OCI-LY1 (cell line): ENCODE measurements around the gene CD247.

Source experiments
- H2AFZ ChIP-seq: fragments of 200-600 bp; sonication (generic), shearing (Covaris generic); 2 replicates; pipeline ENCODE4 v1.6.0; 2014; ENCODE audit warnings: antibody characterized with exemption, mild to moderate bottlenecking, low read length
- H3F3A ChIP-seq: fragments of 200-600 bp; sonication (generic), shearing (Covaris generic); 2 replicates; pipeline ENCODE4 v1.6.0; 2014; ENCODE audit warnings: mild to moderate bottlenecking, antibody characterized with exemption, low read length, moderate library complexity; ENCODE audit not compliant: insufficient read depth
- H3K27ac ChIP-seq: fragments of 200-600 bp; sonication (generic); 2 replicates; pipeline ENCODE4 v1.5.1; 2014; ENCODE audit warnings: low read length, mixed run types, mild to moderate bottlenecking, low read depth; ENCODE audit not compliant: poor library complexity, severe bottlenecking
- H3K27me3 ChIP-seq: fragments of 200-600 bp; sonication (generic); 2 replicates; pipeline ENCODE4 v1.6.0; 2014; ENCODE audit warnings: antibody characterized with exemption, mild to moderate bottlenecking, low read length, moderate library complexity; ENCODE audit not compliant: insufficient read depth
- H3K36me3 ChIP-seq: fragments of 200-600 bp; sonication (generic); 2 replicates; pipeline ENCODE4 v1.6.1; 2014; ENCODE audit warnings: mild to moderate bottlenecking, antibody characterized with exemption, low read length, moderate library complexity, mixed read lengths; ENCODE audit not compliant: insufficient read depth
- H3K4me1 ChIP-seq: fragments of 200-600 bp; sonication (generic); 2 replicates; pipeline ENCODE4 v1.5.1; 2014; ENCODE audit warnings: mild to moderate bottlenecking, low read length, moderate library complexity; ENCODE audit not compliant: insufficient read depth, severe bottlenecking
- H3K4me2 ChIP-seq: fragments of 200-600 bp; sonication (generic), shearing (Covaris generic); 2 replicates; pipeline ENCODE4 v1.6.1; 2014; ENCODE audit warnings: low read length
- H3K4me3 ChIP-seq: fragments of 200-600 bp; sonication (generic); 2 replicates; pipeline ENCODE4 v1.5.1; 2014; ENCODE audit warnings: low read length, low read depth, mild to moderate bottlenecking, mixed read lengths; ENCODE audit not compliant: poor library complexity, severe bottlenecking
- H3K79me2 ChIP-seq: fragments of 200-600 bp; shearing (Covaris generic); 2 replicates; pipeline ENCODE4 v1.6.1; 2016; ENCODE audit warnings: mixed run types, low read length, mixed read lengths; ENCODE audit not compliant: insufficient read depth
- H3K9ac ChIP-seq: fragments of 200-600 bp; sonication (generic), shearing (Covaris generic); 2 replicates; pipeline ENCODE4 v1.6.1; 2014; ENCODE audit warnings: mild to moderate bottlenecking, low read length, mixed read lengths
- H3K9me2 ChIP-seq: fragments of 200-600 bp; sonication (generic), shearing (Covaris generic); 2 replicates; pipeline ENCODE4 v1.6.1; 2014; ENCODE audit warnings: low read depth, mild to moderate bottlenecking, low read length, mixed read lengths
- H3K9me3 ChIP-seq: fragments of 200-600 bp; shearing (Covaris generic); 2 replicates; pipeline ENCODE4 v1.6.1; 2014; ENCODE audit warnings: low read length, mixed read lengths
- H4K20me1 ChIP-seq: fragments of 200-600 bp; sonication (generic), shearing (Covaris generic); 2 replicates; pipeline ENCODE4 v1.6.0; 2016; ENCODE audit warnings: mild to moderate bottlenecking, low read length; ENCODE audit not compliant: insufficient read depth
- CTCF ChIP-seq: fragments of 200-600 bp; sonication (generic), shearing (Covaris generic); IDR thresholded peaks from 2 replicates; pipeline ENCODE4 v1.5.1; 2017; ENCODE audit warnings: mild to moderate bottlenecking, antibody characterized with exemption, low read length, moderate library complexity, mixed read lengths
- EZH2 ChIP-seq: fragments of 200-600 bp; sonication (generic), shearing (Covaris generic); IDR thresholded peaks from 2 replicates; pipeline ENCODE4 v1.8.0; 2017; ENCODE audit warnings: borderline replicate concordance, mixed run types, mild to moderate bottlenecking, antibody characterized with exemption, low read length, moderate library complexity, mixed read lengths

CD247 gene

GRCh38 chr1:167400359-167400953, 117.9 kb downstream of the CD247 start:
- Histone ChIP-seq H3K9me2 (no peaks in the 10 kb centered on the region), H3K27me3 (no peaks in the 10 kb centered on the region), H2AFZ (no peak overlapping the region), H4K20me1 (no peaks in the 10 kb centered on the region), H3K4me1 (peaks cover 9% of the 10 kb centered on the region), H3F3A (0 out of 2 replicates have a peak, but pooled peaks cover 3% of the 10 kb centered on the region), H3K9me3 (no peaks in the 10 kb centered on the region), H3K79me2 (no peaks in the 10 kb centered on the region), H3K4me3 (no peak overlapping the region), H3K4me2 (no peak overlapping the region), H3K9ac (no peak overlapping the region), H3K27ac (no peak overlapping the region), H3K36me3 (peaks cover 83% of the 10 kb centered on the region)
- TF ChIP-seq CTCF (no peak), EZH2 (no peak)

- Histone ChIP-seq H3K9ac (no peak overlapping the region), H3K4me3 (no peak overlapping the region), H3K79me2 (no peaks in the 10 kb centered on the region), H3K4me2 (no peak overlapping the region), H3K9me3 (no peaks in the 10 kb centered on the region), H2AFZ (no peak overlapping the region), H3K9me2 (no peaks in the 10 kb centered on the region), H4K20me1 (no peaks in the 10 kb centered on the region), H3K4me1 (no peaks in the 10 kb centered on the region), H3K27me3 (no peaks in the 10 kb centered on the region), H3K27ac (no peak overlapping the region), H3K36me3 (peaks cover 72% of the 10 kb centered on the region), H3F3A (no peaks in the 10 kb centered on the region)
- no peak for TF ChIP-seq EZH2
- no peak for TF ChIP-seq CTCF
These were observed 126.1 kb downstream of the CD247 start for GRCh38 chr1:167392200-167392696.

GRCh38 chr1:167388976-167389375, 129.4 kb downstream of the CD247 start:
- Histone ChIP-seq H3K27ac (no peak overlapping the region), H3K9me2 (no peaks in the 10 kb centered on the region), H3K4me3 (no peak overlapping the region), H3K9me3 (no peaks in the 10 kb centered on the region), H2AFZ (no peak overlapping the region), H3K9ac (no peak overlapping the region), H3K4me1 (no peaks in the 10 kb centered on the region), H3K27me3 (no peaks in the 10 kb centered on the region), H3K79me2 (no peaks in the 10 kb centered on the region), H4K20me1 (no peaks in the 10 kb centered on the region), H3F3A (no peaks in the 10 kb centered on the region), H3K4me2 (no peak overlapping the region), H3K36me3 (peaks cover 77% of the 10 kb centered on the region)
- TF ChIP-seq EZH2 (no peak), CTCF (no peak)
